Ishikawa (cell line): ENCODE results near the gene GDPD1.

ENCODE experiments used
- CEBPB ChIP-seq: IDR thresholded peaks from 2 replicates; pipeline ENCODE4 v1.6.1; 2012
- CREB1 ChIP-seq: IDR thresholded peaks from 2 replicates; pipeline ENCODE4 v1.6.1; 2012; ENCODE audit warnings: low read depth
- EGR1 ChIP-seq: IDR thresholded peaks from 2 replicates; pipeline ENCODE4 v1.6.1; 2012
- EP300 ChIP-seq: IDR thresholded peaks from 2 replicates; pipeline ENCODE4 v1.6.1; 2012; ENCODE audit warnings: borderline replicate concordance
- FOXM1 ChIP-seq: IDR thresholded peaks from 2 replicates; pipeline ENCODE4 v1.6.1; 2012; ENCODE audit warnings: low read depth, borderline replicate concordance
- MAX ChIP-seq: IDR thresholded peaks from 2 replicates; pipeline ENCODE4 v1.6.1; 2012
- NFIC ChIP-seq: IDR thresholded peaks from 2 replicates; pipeline ENCODE4 v1.6.1; 2012
- RAD21 ChIP-seq: IDR thresholded peaks from 2 replicates; pipeline ENCODE4 v1.6.1; 2012; ENCODE audit warnings: low read depth
- TAF1 ChIP-seq: IDR thresholded peaks from 2 replicates; pipeline ENCODE4 v1.6.1; 2012; ENCODE audit warnings: low read depth, mild to moderate bottlenecking
- TCF12 ChIP-seq: IDR thresholded peaks from 2 replicates; pipeline ENCODE4 v1.6.1; 2012; ENCODE audit warnings: low read depth
- TEAD4 ChIP-seq: IDR thresholded peaks from 2 replicates; pipeline ENCODE4 v1.6.1; 2012
- YY1 ChIP-seq: IDR thresholded peaks from 2 replicates; pipeline ENCODE4 v1.6.1; 2012; ENCODE audit warnings: low read depth
- ZBTB7A ChIP-seq: IDR thresholded peaks from 2 replicates; pipeline ENCODE4 v1.6.1; 2012; ENCODE audit warnings: low read depth
- TF ChIP-seq, protein P1 (sequence below): IDR thresholded peaks from 2 replicates; pipeline ENCODE4 v1.6.1; 2012
- TF ChIP-seq, protein P2 (sequence below): IDR thresholded peaks from 2 replicates; pipeline ENCODE4 v1.6.1; 2012; ENCODE audit warnings: low read depth, mild to moderate bottlenecking

The GDPD1 gene

GRCh38 chr17:59234631-59235030 lies 14.3 kb downstream of the GDPD1 start:
- no peak for TF ChIP-seq EGR1
- TF ChIP-seq TEAD4: no peak
- no peak for TF ChIP-seq TCF12
- TF ChIP-seq, protein P1, sequence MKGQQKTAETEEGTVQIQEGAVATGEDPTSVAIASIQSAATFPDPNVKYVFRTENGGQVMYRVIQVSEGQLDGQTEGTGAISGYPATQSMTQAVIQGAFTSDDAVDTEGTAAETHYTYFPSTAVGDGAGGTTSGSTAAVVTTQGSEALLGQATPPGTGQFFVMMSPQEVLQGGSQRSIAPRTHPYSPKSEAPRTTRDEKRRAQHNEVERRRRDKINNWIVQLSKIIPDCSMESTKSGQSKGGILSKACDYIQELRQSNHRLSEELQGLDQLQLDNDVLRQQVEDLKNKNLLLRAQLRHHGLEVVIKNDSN: no peak
- TF ChIP-seq ZBTB7A: no peak
- no peak for TF ChIP-seq FOXM1
- TF ChIP-seq, protein P2, sequence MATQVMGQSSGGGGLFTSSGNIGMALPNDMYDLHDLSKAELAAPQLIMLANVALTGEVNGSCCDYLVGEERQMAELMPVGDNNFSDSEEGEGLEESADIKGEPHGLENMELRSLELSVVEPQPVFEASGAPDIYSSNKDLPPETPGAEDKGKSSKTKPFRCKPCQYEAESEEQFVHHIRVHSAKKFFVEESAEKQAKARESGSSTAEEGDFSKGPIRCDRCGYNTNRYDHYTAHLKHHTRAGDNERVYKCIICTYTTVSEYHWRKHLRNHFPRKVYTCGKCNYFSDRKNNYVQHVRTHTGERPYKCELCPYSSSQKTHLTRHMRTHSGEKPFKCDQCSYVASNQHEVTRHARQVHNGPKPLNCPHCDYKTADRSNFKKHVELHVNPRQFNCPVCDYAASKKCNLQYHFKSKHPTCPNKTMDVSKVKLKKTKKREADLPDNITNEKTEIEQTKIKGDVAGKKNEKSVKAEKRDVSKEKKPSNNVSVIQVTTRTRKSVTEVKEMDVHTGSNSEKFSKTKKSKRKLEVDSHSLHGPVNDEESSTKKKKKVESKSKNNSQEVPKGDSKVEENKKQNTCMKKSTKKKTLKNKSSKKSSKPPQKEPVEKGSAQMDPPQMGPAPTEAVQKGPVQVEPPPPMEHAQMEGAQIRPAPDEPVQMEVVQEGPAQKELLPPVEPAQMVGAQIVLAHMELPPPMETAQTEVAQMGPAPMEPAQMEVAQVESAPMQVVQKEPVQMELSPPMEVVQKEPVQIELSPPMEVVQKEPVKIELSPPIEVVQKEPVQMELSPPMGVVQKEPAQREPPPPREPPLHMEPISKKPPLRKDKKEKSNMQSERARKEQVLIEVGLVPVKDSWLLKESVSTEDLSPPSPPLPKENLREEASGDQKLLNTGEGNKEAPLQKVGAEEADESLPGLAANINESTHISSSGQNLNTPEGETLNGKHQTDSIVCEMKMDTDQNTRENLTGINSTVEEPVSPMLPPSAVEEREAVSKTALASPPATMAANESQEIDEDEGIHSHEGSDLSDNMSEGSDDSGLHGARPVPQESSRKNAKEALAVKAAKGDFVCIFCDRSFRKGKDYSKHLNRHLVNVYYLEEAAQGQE: no peak
- TF ChIP-seq NFIC: no peak
- TF ChIP-seq CREB1: no peak
- TF ChIP-seq TAF1: no peak
- TF ChIP-seq EP300: no peak
- TF ChIP-seq RAD21: no peak
- TF ChIP-seq CEBPB: no peak

DNA sequence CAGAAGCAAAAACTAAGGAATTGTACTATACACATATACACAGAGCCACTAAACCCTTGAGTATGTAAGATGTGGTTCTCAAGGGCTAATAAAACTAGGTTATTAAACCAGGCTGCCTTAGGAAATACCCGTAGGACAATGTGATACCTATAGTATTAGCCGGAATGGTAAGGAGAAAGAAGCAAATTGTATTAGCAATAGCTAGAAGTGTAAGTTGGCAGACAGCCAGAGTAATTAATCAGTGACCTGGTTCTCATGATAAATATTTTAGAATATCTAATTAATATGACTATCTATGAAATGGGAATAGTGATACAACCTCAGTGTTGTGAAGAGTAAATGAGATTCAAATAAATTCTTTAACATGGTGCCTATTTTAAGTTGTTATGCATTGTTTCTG lies 18.6 kb downstream of the GDPD1 start:
- no peak for TF ChIP-seq TCF12
- TF ChIP-seq EP300: no peak
- no peak for TF ChIP-seq CEBPB
- no peak for TF ChIP-seq TEAD4
- TF ChIP-seq FOXM1: no peak
- no peak for TF ChIP-seq RAD21
- TF ChIP-seq NFIC: no peak
- TF ChIP-seq MAX: no peak
- no peak for TF ChIP-seq TAF1
- TF ChIP-seq YY1: no peak
- TF ChIP-seq, protein P1: no peak
- no peak for TF ChIP-seq ZBTB7A

DNA sequence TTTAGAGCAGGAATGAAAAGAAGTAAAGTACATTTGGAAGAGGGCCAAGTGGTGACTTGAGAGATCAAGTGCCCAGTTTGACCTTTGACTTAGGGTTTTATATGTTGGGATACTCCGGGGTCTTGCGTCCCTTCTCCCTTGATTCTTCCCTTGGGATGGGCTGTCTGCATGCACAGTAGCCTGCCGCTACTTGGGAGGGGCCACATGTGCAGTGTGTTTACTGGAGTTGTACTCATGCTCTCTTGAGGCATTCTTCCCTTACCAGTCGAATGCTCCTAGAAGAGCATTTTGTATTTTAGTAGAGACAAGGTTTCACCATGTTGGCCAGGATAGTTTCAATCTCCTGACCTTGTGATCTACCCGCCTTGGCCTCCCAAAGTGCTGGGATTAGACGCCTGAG lies 23.8 kb downstream of the GDPD1 start:
- TF ChIP-seq CEBPB: no peak
- no peak for TF ChIP-seq FOXM1
- TF ChIP-seq TAF1: no peak
- TF ChIP-seq, protein P1: no peak
- TF ChIP-seq CREB1: no peak

DNA sequence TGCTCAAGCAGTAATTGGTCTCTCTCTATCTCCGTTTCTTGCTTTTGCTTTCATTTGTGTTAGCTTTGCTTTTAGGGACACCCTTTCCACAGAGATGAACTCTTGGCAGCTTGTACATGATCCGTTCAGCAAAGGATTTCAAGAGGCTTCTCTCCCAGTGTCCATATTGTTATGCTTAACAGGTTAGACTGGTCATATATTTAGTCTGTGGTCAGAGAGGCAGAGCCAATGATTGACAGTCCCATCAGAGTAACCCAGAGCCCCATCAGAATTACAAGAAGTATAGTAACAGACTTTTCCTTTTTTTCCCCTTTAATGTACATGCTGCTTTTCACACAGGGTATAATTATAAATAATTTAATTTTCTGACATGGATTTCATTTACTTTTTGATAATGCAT lies 34.4 kb downstream of the GDPD1 start:
- TF ChIP-seq, protein P2: no peak
- TF ChIP-seq ZBTB7A (no peak), YY1 (no peak), NFIC (no peak), RAD21 (no peak), TAF1 (no peak), EGR1 (no peak), FOXM1 (no peak), CEBPB (no peak)

- TF ChIP-seq TAF1: no peak
- TF ChIP-seq RAD21: no peak
- TF ChIP-seq NFIC: no peak
- TF ChIP-seq TEAD4: no peak
These were observed 36.8 kb downstream of the GDPD1 start for GRCh38 chr17:59257101-59257500.

DNA sequence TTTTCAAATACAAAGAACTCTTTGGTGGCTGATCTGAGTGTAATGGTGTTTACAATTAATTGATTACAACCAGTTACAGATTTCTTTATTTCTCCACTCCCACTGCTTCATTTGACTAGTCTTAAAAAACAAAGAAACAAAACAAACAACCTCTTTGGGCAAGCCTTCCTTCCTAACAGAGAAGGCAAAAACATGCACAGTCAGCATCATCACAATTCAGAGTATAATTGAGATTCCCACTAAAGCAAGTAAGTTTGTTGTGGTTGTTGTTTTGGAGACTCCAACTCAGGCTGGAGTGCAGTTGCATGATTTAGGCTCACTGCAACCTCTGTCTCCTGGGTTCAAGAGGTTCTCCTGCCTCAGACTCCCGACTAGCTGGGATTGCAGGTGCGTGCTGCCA lies 40.4 kb downstream of the GDPD1 start:
- TF ChIP-seq EP300: no peak
- no peak for TF ChIP-seq NFIC
- TF ChIP-seq RAD21: no peak
- no peak for TF ChIP-seq YY1
- no peak for TF ChIP-seq EGR1
- no peak for TF ChIP-seq TEAD4
- TF ChIP-seq MAX: no peak
- TF ChIP-seq ZBTB7A: no peak
- TF ChIP-seq FOXM1: no peak
- no peak for TF ChIP-seq CEBPB
- TF ChIP-seq TAF1: no peak
- no peak for TF ChIP-seq TCF12
- no peak for TF ChIP-seq CREB1
- TF ChIP-seq, protein P1: no peak
- TF ChIP-seq, protein P2: no peak
